Kidney capillary endothelial cell (primary cell): ENCODE data around the gene CBX2.

Experiments used
- DNase-seq: peaks from one replicate; pipeline ENCODE4 v3.0.0-alpha.2; 2018; ENCODE audit warnings: low spot score

The CBX2 gene

DNA sequence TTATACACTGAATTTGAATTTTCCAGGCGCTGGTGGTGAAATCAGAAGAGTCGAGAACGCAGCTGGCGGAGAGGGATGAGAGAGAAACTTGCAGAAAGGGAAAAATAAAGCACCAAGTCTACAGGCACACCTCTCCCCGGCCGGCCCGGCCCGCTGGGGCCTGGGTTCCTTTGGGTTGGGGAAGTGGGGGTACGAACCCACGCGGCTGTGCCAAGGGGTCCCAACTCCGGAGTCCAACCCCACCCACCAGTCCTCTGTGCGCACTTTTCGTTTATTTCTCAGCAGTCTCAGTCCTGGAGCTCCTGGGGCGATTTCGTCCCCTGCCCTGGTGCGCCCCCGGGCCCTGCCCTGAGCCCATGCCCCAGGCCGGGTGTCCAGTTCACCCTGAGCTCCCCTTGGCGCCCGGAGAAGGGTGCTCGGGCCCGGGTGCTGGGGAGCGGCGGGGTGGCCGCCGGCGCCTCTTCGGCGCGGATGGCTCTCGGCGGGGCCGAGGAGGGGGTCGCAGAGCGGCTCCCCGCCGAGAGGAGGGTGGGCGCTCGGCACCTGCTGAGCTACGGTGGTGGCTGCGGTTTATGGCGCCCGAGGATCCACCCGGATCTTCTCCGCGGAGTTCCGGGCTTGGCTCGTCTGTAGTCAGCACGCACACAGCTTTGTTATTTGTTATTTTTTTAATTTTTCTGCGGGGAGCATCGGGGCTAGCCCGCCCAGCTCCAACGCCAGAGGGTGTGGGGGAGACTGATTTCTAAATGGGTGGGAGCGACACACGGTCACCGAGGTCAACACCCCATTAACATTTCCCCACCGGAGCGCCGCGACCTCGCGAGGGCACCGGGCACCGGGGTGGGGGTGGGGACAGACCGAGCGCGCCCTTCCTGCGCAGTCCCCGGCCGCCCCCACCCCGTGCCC is 34.7 kb downstream of the CBX2 start:
- DNase-seq = no peak

DNA sequence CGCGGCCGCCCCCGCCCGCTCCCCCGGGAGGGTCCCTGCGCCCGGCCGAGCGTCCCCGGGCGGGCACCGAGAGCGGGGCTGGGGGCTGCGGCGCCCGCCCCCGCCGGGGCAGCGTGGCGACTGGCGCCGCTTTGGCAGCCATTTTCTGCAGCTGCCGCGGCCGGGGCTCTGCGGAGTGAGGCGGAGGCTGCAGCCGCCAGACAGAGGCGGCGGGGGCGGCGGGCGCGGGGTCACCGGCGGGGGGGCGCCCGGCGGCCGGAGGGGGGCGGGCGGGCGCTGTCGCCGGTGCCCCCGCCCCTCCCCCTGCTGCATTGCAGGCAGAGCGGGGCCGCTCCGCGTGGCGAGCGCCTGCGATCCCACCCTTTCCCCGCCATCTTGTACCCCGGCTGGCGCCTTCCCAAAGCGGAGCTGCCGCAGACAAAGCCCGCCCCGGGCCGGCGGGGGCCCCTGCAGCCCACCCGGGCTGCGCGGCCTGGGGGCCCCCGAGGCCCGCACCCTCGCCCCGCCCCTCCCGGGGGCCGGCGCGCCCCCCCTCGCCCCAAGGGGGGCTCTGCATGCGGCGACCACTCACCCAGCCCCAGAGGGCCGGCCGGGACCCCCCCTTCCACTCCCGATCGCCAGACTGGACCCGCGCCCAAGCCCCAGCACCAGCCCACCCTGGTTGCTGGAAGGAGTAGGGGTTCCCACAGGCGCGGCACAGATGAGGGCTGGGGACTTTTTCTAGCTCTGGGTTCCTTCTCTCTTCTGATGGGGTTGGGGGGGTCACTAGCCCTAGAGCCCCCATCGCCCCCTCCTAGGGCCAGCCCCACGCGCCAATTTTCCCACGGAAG is 35.6 kb downstream of the CBX2 start:
- no peak for DNase-seq

DNA sequence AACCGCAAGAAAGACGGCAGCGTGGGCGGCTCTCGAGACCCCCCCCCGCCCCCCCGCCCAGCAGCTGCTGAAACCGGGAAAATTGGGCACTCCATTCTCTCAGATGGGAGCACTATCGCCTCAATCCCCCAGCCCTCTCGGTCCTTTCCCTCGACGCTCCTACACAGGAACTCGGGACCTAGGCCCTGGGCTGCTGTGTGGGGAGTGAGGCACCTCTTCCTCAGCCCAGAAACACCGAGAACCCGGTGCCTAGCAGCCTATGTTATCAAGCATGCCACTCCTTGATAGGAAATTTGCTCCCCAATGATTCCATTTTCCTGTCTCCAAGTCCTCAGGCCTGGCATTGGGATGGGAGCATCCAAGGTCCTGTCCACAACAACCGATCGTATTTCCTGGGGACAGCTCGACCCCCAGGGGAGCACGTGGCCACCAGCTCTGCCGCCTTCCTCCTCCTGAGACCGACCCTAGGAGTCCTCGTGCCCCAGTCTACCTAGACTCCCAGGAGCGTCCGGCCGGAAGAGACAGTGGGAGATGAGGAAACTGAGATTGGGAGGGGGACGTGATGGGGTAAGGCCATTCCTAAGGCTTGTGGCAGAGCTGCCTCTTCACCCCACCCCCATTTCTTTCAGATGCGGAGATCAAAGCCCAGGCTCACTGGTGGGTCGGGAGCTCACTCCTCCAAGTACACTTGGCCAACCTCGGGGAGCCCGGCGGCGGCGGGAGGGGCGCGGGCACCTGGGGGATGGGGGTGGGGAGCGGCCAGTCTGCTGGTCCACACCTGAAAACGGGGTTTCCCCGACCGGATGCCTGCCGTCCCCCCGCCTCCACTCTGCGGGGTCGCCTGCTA is 36.4 kb downstream of the CBX2 start:
- DNase-seq = no peak

DNA sequence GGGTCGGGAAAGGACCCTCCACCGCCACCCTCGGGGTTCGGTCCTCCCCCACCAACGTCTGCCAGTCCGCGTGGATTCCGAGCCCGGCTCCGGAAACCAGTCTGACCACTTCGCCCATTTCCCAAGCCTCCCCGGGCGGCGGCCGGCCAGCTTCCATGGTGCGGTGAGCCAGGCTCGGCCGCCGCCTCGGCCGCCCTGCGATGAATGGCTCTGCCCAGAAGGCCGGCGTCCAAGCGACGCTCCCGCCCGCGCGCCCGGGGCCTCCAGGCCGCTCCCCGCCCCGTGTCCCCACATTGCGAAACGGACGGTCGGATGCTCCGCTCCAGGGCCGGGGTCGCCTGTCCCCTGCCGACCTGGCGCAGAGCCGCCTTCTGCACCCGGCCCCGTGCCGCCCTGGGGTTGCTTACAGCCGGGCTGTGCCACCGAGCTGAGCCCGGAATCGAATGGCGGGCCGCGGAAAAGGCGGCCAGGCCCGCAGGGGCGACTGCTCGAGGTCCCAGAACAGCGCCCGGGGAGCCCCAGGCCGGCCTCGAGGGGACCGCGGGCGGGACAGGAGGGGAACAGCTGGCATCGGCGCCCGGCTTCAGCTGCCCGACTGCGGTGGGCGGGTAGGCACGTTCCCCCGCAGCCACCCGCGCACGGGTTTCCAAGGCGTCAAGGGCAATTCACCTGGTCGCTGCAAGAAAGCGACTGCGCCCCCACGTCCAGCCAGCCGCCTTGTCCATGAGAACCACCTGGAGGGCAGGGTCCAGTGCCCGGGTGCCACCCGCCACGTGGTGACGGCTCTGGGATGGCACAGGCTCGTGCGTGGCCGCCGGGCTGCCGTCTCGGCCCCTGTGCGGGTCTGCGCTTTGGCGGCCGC is 37.3 kb downstream of the CBX2 start:
- DNase-seq = no peak

DNA sequence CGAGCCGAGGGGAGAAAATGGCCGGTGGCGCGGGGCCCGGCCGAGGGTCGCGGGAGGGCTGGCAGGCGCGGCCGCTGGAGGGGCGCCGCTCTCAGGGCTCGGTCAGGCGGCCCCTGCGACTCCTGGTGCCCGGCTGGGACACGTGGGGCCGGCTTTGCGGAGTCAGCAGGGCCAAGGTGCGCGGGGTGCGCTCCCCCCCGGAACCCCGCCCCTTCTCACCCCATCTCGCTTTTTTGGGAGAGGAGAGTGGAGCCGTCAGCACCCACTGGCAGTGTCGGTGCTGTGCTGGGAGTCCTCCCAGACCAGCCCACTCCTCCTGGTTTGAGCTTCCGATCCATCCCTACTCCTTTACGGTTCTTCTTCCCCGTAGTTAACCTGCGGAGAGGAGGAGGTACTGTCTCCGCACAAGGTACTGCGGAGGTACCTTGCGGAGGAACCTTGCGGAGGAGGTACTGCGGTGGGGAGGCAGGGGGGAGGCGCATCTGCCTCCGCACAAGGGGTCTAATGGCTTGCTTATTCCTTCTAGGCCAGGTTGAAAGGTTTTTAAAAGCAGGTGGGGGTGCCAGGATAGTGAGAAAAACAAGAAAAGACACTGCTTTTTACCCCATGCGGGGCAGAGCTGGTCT is 38.0 kb downstream of the CBX2 start:
- no peak for DNase-seq

DNA sequence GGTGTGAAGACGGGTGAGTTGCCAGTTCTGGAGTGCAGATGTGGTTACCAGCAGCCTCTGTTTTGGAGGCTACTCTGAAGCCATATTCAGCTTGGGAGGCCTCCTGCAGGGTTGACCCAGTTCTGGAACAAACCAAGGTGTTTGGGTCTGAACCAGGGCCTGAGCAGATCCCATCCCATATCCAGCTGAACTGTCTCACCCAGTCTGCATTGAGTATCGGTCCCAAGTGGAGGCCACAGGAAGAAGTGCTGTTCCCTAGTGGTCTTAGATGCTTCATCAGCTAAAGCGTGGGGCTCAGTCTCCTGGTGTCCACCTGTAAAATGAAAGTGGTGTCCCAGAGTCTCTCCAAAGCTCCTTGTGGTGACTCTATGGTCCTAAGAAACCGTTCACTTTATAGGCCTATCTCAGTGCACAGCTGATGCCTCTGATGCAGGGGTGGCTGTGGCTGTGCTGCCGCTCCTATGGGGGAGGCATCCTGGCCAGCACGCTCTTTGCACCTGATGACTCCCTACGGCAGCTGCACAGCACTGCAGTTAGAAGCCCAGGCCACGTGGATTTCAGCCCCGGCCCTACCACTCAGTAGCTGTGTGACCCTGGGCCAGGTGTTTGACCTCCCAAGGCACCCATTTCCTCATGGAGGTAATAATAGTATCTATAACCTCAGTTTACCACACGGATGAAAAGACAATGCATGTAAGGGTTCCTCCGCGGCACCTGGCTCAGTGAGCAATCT is 40.2 kb downstream of the CBX2 start:
- no peak for DNase-seq

DNA sequence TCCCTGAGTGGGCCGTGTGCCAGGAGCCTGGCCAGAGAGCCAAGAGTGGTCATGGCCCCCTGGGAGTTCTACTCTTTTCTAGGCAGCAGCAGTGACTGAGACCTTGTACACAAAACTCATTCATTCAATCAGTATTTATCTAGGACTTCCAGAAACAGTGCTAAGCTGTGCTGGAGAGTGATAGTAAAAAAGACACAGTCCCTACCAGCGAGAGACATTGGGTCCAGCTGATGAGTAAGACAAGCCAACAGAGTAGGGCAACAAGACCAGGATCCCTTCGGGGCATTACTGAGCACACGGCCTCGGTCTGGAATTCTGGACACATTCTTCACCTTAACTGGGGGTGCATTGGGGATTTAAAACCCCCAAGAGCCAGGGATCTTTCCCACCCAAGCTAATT is 41.1 kb downstream of the CBX2 start:
- no peak for DNase-seq

DNA sequence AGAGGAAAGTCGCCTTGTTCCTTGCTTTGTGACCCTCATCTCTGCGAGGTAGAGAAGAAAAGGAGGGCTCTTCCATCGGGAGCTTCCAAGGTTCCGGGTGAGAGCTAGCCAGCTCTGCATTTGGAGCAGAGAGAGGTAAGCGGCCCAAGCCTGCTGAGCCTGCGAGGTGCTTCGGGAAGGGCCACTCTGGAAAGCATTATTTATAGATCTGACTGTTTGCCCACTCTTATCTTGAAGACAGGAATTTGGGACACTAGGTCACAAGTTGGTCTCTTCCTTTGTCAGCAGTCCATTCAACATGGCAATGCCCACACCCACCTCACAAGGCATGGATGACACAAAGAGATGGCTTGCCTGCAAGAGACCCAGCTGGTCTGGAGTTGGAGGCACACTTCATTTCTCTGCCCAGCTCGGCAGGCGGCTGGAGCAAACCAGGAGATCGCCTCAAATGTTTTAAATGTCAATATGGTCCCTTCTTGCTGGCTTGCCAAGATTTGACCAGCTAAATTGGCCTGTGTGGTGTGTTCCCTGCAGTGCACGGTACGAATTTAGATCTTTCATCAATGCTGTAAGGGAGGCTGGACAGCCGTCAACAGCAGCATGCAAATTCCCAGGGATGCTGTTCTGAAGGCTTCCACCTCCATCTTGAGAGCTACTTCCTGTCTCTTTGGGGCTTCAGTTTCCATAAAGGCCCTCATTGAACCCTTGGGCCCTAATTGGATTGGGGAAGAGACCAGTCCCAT is 41.8 kb downstream of the CBX2 start:
- no peak for DNase-seq

DNA sequence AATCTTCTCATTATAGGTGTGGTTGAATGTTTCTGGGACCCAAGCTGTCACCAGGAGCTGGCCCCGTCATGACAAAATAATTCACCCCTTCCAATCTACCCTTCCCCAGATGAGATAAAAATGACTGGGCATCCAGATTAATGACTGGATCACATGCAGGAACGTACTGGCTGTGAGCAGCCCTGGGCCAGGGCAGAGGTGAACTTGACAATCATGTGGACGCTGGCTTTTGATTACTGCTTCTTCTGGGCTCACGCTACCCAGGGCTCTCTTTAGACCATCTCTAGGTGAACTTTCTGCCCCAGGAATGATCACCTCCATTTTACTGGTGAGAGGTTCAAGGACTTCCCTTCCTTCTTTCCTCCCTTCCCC is 43.0 kb downstream of the CBX2 start:
- no peak for DNase-seq

DNA sequence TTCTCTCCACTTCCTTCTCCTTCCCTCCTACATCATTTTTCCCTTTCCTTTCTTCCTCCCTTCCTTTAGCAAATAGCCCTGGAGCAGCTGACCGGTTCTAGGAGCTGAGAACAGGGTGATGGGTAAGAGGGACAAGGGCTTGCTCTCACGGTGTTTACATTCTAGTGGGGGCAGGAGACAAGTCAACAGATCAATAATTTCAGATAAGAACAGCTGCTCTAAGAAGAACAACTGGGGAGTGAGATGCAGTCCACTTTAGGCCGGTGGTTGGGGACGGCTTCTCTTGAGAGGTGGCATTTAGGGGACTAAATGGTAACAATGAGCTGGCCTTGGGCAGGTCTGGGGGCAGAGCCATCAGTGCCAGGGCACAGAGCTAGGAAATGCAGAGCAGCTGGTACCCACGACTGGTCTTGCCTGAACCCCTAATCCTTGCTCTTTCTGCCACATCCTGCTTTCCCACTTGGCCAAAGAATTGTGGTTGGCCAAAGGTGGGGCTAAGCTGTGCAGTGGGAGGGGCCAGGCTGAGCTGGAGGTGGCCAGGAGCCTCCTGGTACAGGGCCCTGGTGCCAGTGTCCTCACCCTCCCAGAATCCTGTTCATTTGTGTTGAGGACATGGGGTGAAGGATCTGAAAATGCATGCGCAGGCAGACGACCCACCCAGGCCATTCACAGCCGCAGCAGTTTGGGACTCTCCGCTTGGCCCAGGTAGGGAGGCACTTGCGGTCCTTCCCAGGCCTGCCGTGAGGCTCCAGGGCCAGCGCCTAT is 43.6 kb downstream of the CBX2 start:
- DNase-seq = no peak

DNA sequence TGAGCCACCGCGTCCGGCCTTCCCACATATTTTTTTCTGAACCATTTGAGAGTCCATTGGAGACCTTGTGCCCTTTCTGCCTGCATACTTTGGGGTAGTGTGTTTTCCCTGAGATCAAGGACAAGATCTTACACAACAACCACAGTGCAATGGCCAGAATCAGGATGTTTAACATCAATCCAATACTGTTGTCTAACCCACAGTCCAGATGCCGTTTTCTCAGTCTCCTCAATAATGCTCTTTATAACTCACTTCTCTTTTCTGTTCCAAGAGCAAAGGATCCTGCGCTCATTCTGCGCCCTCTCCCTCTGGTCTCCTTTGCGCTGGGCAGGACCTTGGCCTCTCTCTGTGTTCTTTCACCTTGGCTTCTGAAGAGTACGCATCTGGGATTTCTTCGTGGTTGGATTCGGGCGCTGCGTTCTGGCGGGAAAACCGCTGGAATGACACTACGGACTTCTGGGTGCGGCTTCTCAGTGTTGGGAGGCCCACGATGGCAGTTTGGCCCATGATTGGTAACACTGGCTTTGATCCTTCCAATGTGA is 44.7 kb downstream of the CBX2 start:
- DNase-seq = no peak

DNA sequence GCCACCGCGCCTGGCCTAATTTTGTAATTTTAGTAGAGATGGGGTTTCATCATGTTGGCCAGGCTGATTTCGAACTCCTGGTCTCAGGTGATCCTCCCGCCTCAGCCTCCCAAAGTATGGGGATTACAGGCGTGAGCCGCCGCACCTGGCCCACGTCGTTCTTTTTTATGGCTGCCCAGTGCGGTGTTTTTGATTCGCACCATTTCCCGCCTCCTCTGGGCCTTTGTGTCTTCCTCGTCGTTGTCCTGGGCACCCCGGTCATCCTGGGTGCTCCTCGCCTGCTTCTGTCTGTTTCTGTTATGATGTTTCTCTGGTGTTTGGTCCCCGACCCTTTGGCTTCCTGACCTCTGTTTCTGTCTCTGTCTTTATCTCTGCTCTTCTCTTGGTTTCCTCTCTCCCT is 46.3 kb downstream of the CBX2 start:
- no peak for DNase-seq

DNA sequence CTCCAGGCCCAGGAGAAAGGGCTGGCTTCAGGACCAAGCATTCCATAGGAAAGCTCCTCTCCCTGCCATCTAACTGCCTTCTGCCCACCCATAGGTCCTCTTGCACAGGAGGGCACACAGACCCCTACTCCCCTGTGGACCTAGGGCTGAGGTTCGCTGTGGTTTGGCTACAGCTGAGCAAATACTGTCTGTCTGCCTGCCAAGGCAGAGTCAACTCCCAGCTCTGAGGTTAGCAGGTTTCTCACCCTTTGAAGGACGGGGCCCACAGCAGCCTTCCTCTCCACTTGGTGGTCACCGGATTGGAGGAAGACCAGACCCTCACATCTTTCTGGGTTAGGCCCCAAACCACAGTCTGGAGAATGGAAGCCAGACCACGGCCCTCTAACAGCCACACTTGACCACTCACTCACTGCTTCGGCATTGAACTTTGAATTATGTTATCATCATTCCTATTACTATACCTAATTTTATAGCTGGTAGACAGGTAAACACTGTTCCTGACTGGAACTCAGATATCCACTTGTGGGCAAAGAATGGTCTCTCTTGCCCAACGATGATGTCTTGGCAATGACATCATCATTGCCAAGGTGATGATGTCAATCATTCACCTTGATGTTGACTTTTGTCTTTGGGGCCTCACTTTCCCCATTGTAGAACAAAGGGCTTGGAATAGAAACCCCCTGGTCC is 47.1 kb downstream of the CBX2 start:
- no peak for DNase-seq

DNA sequence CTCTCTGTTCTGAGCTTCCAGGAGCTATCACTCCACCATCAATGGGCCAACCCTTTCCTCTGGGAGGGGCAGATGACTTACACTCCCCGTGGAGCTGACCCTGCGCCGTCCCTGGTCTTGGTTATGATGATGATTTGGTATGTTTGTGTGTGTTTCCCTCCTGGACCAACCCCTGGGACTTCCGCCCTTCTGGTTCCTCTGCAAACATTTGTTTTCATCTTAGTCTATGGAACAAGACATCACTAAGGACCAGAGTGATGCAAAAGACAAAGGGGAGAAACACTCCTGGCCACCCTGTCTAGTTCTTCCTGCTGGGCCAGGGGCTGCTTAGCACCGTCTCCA is 47.6 kb downstream of the CBX2 start:
- no peak for DNase-seq

DNA sequence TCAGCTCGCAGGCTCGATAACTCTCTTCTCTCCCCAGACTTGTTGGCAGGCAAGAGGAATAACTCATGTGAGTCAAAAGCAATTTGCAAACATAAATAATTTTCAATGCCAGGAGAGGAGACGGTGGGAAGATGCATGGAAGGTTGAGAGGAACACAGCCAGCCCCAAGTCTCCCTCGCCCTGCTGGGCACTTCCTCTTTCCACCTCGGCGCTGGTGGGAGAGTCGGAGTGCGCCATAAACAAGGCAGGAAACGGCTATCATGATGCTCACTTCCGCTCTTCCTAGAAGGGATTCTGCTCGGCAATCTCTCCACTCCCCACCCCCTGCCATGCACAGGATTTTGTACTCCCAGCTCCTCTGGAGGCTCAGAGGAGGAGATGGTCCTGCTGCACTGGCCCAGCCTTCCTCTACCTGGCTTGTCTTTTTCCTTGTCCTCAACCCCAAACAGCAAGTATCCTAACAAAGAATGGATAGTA is 48.3 kb downstream of the CBX2 start:
- no peak for DNase-seq

DNA sequence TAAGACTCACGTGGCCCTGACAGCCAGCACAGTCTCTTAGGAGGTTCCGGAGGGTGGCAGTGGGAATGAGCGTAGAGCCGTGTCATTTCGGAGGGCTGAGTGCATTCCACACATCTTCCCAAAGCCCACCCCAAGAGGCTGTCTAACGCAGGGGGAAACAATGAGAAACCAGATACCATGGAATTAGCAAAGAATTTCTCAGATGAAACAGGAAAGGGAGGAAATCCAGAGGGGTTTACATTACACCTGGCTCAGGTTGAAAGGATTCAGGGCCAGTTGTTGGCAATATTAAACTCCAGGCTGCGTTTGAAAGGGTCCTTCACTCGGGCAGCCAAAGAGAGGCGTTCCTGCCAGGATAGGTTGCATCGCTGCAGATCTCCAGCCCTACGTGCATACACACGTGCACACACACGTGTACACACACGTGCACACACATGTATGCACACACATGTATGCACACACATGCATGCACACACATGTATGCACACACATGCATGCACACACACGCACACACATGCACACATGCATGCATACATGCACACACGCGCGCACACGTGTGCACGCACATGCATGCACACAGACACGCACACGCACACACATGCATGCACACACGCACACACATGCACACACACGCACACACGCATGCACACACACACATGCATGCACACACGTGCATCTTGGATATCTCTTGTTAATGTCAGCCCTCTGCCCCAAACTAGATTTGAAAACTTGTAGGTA is 49.1 kb downstream of the CBX2 start:
- no peak for DNase-seq

DNA sequence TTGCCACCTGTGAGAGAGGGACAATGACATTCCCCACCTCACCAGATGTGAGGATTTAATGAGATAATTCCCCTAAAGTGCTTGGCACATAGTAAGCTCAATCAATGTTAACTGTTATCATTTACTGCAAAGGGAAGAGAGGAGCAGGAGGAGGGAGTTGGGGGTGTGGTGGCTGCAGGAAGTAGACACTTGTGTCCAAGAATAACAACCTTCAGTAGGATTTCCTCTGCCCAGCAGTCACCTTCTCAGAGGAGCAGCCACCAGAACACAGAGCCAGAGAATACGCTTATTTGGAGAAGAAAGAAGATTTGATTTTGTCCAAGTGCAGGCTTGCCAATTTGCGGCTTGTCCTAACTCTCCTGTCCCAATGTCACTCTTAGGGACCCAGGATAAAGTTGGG is 51.1 kb downstream of the CBX2 start:
- DNase-seq = no peak
